H9 (cell line): Measurements from ENCODE around the gene SLC38A3. TPM values are rescaled to one million over a fixed set of nuclear protein-coding genes. Genes with fewer than 3 reads are reported as not detected.

Source experiments
- DNase-seq: peaks from one replicate; pipeline ENCODE4 v3.0.0-alpha.2; 2017
- H2AFZ ChIP-seq: one replicate; pipeline ENCODE4 v1.6.1; 2013; ENCODE audit warnings: mild to moderate bottlenecking, low read length, control low read depth, moderate library complexity
- H2AK5ac ChIP-seq: 2 replicates; pipeline ENCODE4 v1.6.1; 2013; ENCODE audit warnings: low read length, control low read depth, mixed read lengths; ENCODE audit not compliant: insufficient read length
- H2BK120ac ChIP-seq: one replicate; pipeline ENCODE4 v1.6.1; 2013; ENCODE audit warnings: low read depth, mild to moderate bottlenecking, low read length, control low read depth, inconsistent platforms; ENCODE audit not compliant: poor library complexity, severe bottlenecking
- H2BK12ac ChIP-seq: 2 replicates; pipeline ENCODE4 v1.6.1; 2013; ENCODE audit warnings: low read length, control low read depth, mixed read lengths, low read depth; ENCODE audit not compliant: insufficient read length
- H2BK15ac ChIP-seq: 2 replicates; pipeline ENCODE4 v1.6.1; 2013; ENCODE audit warnings: low read depth, low read length, control low read depth
- H2BK20ac ChIP-seq: one replicate; pipeline ENCODE4 v1.6.1; 2013; ENCODE audit warnings: low read depth, mild to moderate bottlenecking, low read length, control low read depth, inconsistent platforms; ENCODE audit not compliant: poor library complexity, severe bottlenecking
- H2BK5ac ChIP-seq: 2 replicates; pipeline ENCODE4 v1.6.1; 2013; ENCODE audit warnings: low read length, control low read depth, mixed read lengths; ENCODE audit not compliant: insufficient read length
- H3K14ac ChIP-seq: 2 replicates; pipeline ENCODE4 v1.6.1; 2013; ENCODE audit warnings: low read length, control low read depth; ENCODE audit not compliant: insufficient read depth
- H3K18ac ChIP-seq: 2 replicates; pipeline ENCODE4 v1.6.1; 2013; ENCODE audit warnings: low read depth, mild to moderate bottlenecking, mixed read lengths, low read length, control low read depth; ENCODE audit not compliant: insufficient read length
- H3K23ac ChIP-seq: 2 replicates; pipeline ENCODE4 v1.6.1; 2013; ENCODE audit warnings: low read length, control low read depth, mixed read lengths, low read depth; ENCODE audit not compliant: insufficient read length
- H3K23me2 ChIP-seq: 2 replicates; pipeline ENCODE4 v1.6.1; 2013; ENCODE audit warnings: low read depth, mild to moderate bottlenecking, mixed read lengths, low read length, control low read depth; ENCODE audit not compliant: insufficient read length, poor library complexity, severe bottlenecking
- H3K27ac ChIP-seq: 2 replicates; pipeline ENCODE4 v1.5.1; 2013; ENCODE audit warnings: low read length, control low read depth, mixed read lengths, low read depth; ENCODE audit not compliant: insufficient read length
- H3K27me3 ChIP-seq: 2 replicates; pipeline ENCODE4 v1.6.1; 2013; ENCODE audit warnings: low read length, control low read depth, inconsistent platforms; ENCODE audit not compliant: insufficient read depth
- H3K4ac ChIP-seq: 2 replicates; pipeline ENCODE4 v1.6.1; 2013; ENCODE audit warnings: low read depth, mild to moderate bottlenecking, control low read depth, inconsistent platforms, low read length, moderate library complexity
- H3K4me1 ChIP-seq: 2 replicates; pipeline ENCODE4 v1.6.1; 2013; ENCODE audit warnings: low read length, control low read depth, inconsistent platforms; ENCODE audit not compliant: insufficient read depth
- H3K4me2 ChIP-seq: 2 replicates; pipeline ENCODE4 v1.6.1; 2013; ENCODE audit warnings: low read length, control low read depth, mixed read lengths; ENCODE audit not compliant: insufficient read length, insufficient read depth
- H3K56ac ChIP-seq: 2 replicates; pipeline ENCODE4 v1.6.1; 2013; ENCODE audit warnings: low read depth, mild to moderate bottlenecking, mixed read lengths, low read length, control low read depth; ENCODE audit not compliant: insufficient read length
- H3K79me1 ChIP-seq: 2 replicates; pipeline ENCODE4 v1.6.1; 2013; ENCODE audit warnings: low read depth, mild to moderate bottlenecking, moderate library complexity, low read length, control low read depth, inconsistent platforms; ENCODE audit not compliant: insufficient read depth, poor library complexity, severe bottlenecking
- H3K79me2 ChIP-seq: 2 replicates; pipeline ENCODE4 v1.6.1; 2013; ENCODE audit warnings: low read length, control low read depth, inconsistent platforms; ENCODE audit not compliant: insufficient read depth
- H3K9ac ChIP-seq: 2 replicates; pipeline ENCODE4 v1.6.1; 2013; ENCODE audit warnings: low read length, control low read depth, mixed read lengths; ENCODE audit not compliant: insufficient read length; ENCODE audit errors: extremely low read depth
- H3K9me3 ChIP-seq: one replicate; pipeline ENCODE4 v1.6.1; 2013; ENCODE audit warnings: low read depth, low read length, inconsistent platforms; ENCODE audit not compliant: control insufficient read depth
- H3T11ph ChIP-seq: one replicate; pipeline ENCODE4 v1.6.1; 2013; ENCODE audit warnings: mild to moderate bottlenecking, low read length, control low read depth, inconsistent platforms
- H4K20me1 ChIP-seq: one replicate; pipeline ENCODE4 v1.6.1; 2013; ENCODE audit not compliant: control insufficient read depth, insufficient read length, insufficient read depth
- H4K5ac ChIP-seq: 2 replicates; pipeline ENCODE4 v1.6.1; 2013; ENCODE audit warnings: low read depth, mild to moderate bottlenecking, mixed read lengths, low read length, control low read depth; ENCODE audit not compliant: insufficient read length
- H4K8ac ChIP-seq: replicated peaks from 2 replicates; pipeline ENCODE4 v1.6.1; 2013; ENCODE audit warnings: low read length, control low read depth, mixed read lengths, low read depth; ENCODE audit not compliant: insufficient read length
- H4K91ac ChIP-seq: 2 replicates; pipeline ENCODE4 v1.6.1; 2013; ENCODE audit warnings: low read depth, mild to moderate bottlenecking, moderate library complexity, mixed read lengths, low read length, control low read depth; ENCODE audit not compliant: insufficient read length
- H3K27ac Mint-ChIP-seq, 3 experiments: 2 replicates in 2 of 3; 3 replicates in 1 of 3; pipeline ENCODE4 v1.8.0; 2020 to 2021; ENCODE audit warnings: mixed read lengths in 3 of 3, mild to moderate bottlenecking in 1 of 3, moderate library complexity in 1 of 3
- H3K27me3 Mint-ChIP-seq: 2 replicates; pipeline ENCODE4 v1.8.0; 2021; ENCODE audit warnings: low read depth, mild to moderate bottlenecking, moderate library complexity, mixed read lengths
- H3K36me3 Mint-ChIP-seq, 3 experiments: 2 replicates in 2 of 3; 3 replicates in 1 of 3; pipeline ENCODE4 v1.8.0; 2020 to 2021; ENCODE audit warnings: low read depth in 3 of 3, mixed read lengths in 3 of 3; ENCODE audit not compliant: insufficient read depth in 1 of 3
- H3K4me1 Mint-ChIP-seq, 2 experiments: 2 replicates each; pipeline ENCODE4 v1.8.0; 2020; ENCODE audit warnings: mixed read lengths in 2 of 2
- H3K4me3 Mint-ChIP-seq, 2 experiments: 2 replicates in 1 of 2; 3 replicates in 1 of 2; pipeline ENCODE4 v1.8.0; 2020 to 2021; ENCODE audit warnings: mild to moderate bottlenecking in 2 of 2, mixed read lengths in 2 of 2, moderate library complexity in 1 of 2
- H3K9me3 Mint-ChIP-seq, 2 experiments: 2 replicates in 1 of 2; 3 replicates in 1 of 2; pipeline ENCODE4 v1.8.0; 2020; ENCODE audit warnings: mild to moderate bottlenecking in 2 of 2, mixed read lengths in 2 of 2, moderate library complexity in 1 of 2
- WGBS: extraction: QIAGEN DNeasy Blood & Tissue Kit; methylation state at CpG from one replicate; pipeline ENCODE4 v1.1.7; 2013; ENCODE audit warnings: missing lambda C conversion rate, low lambda C conversion rate, mixed read lengths; ENCODE audit not compliant: insufficient read length; ENCODE audit errors: extremely low coverage; 5-methylcytosine and 5-hydroxymethylcytosine counted together
- total RNA-seq: library from RNA; stranded (reverse); gene quantifications from 2 replicates; pipeline ENCODE4 v1.2.1, GENCODE V29; 2021
- TF ChIP-seq, protein P1 (sequence below): fragments of 200-600 bp; sonication (generic); conservative IDR thresholded peaks from 3 replicates; pipeline ENCODE4 v1.8.0; 2021; ENCODE audit warnings: antibody characterized with exemption, mild to moderate bottlenecking

The SLC38A3 gene
- total RNA-seq, 1 experiment from 2014 or later = 1.4 TPM

DNA sequence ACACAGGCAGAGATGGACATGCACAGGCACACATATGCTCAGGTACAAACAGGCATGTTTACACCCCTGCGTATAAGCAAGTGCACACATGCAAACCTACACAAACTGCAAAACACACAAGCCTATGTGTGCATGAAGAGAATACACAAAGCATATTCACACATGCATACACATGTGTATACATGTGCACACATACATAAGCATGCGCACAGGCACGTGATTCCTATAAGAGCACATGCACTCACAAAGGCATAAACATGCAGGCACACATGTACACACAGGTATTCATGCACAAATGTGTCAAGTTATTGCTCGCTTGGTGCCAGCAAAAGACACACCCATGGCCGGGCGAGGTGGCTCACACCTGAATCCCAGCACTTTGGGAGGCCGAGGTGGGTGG lies 15.1 kb upstream of the SLC38A3 start:
- no peak overlapping the region for H2BK5ac ChIP-seq
- no peak overlapping the region for H3K18ac ChIP-seq
- H2BK12ac ChIP-seq = no peak overlapping the region
- Mint-ChIP-seq H3K36me3 (peaks cover 3 to 10% (median 4%) of the 10 kb centered on the region in 3 experiments; a peak in 5 of 7 replicates), H3K9me3 (no peaks in the 10 kb centered on the region), H3K4me1 (peaks cover 4 to 11% of the 10 kb centered on the region in 2 experiments; a peak in 3 of 4 replicates), H3K27me3 (peaks cover 19% of the 10 kb centered on the region), H3K4me3 (no peak overlapping the region), H3K27ac (no peak overlapping the region)
- H3K4ac ChIP-seq = no peak overlapping the region
- H3K4me2 ChIP-seq = no peak overlapping the region
- H2AFZ ChIP-seq = no peak overlapping the region
- no peaks in the 10 kb centered on the region for H3K4me1 ChIP-seq
- H3K27me3 ChIP-seq = no peaks in the 10 kb centered on the region; the same call in 1 of the 2 replicates
- H3K23ac ChIP-seq = no peak overlapping the region
- H3K27ac ChIP-seq = no peak overlapping the region
- WGBS = no CpG with 5 or more reads among the region's 7 CpGs
- H4K8ac ChIP-seq = no peak overlapping the region
- no peak overlapping the region for H3T11ph ChIP-seq
- H2AK5ac ChIP-seq = no peak overlapping the region
- no peak overlapping the region for H3K56ac ChIP-seq
- H4K91ac ChIP-seq = no peak overlapping the region
- H3K79me2 ChIP-seq = no peaks in the 10 kb centered on the region
- no peak overlapping the region for H3K9ac ChIP-seq
- no peak overlapping the region for H3K14ac ChIP-seq
- H4K20me1 ChIP-seq = no peaks in the 10 kb centered on the region
- TF ChIP-seq, protein P1, sequence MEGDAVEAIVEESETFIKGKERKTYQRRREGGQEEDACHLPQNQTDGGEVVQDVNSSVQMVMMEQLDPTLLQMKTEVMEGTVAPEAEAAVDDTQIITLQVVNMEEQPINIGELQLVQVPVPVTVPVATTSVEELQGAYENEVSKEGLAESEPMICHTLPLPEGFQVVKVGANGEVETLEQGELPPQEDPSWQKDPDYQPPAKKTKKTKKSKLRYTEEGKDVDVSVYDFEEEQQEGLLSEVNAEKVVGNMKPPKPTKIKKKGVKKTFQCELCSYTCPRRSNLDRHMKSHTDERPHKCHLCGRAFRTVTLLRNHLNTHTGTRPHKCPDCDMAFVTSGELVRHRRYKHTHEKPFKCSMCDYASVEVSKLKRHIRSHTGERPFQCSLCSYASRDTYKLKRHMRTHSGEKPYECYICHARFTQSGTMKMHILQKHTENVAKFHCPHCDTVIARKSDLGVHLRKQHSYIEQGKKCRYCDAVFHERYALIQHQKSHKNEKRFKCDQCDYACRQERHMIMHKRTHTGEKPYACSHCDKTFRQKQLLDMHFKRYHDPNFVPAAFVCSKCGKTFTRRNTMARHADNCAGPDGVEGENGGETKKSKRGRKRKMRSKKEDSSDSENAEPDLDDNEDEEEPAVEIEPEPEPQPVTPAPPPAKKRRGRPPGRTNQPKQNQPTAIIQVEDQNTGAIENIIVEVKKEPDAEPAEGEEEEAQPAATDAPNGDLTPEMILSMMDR = no peak
- no peak overlapping the region for H2BK15ac ChIP-seq
- H3K23me2 ChIP-seq = no peaks in the 10 kb centered on the region
- no peaks in the 10 kb centered on the region for H3K9me3 ChIP-seq
- no peak overlapping the region for H2BK20ac ChIP-seq
- H3K79me1 ChIP-seq = no peaks in the 10 kb centered on the region
- no peak overlapping the region for H4K5ac ChIP-seq
- H2BK120ac ChIP-seq = no peak overlapping the region
- no peak for DNase-seq
